Activated naive CD4-positive, alpha-beta T cell treated with anti-CD3 and anti-CD28 coated beads for 36 hours (primary cell): ENCODE data around the gene RNPEPL1. TPM values are rescaled to one million over a fixed set of nuclear protein-coding genes. Genes with fewer than 3 reads are reported as not detected.
A peak's percentile ranks its signal among the peaks of the same experiment; 100 is the strongest.

Experiments used
- CTCF ChIA-PET: fragments of 350-600 bp; sonication (Branson Sonifier 250); formaldehyde crosslinking; loops from one replicate; lab custom pipeline; 2021; ENCODE audit warnings: antibody characterized with exemption; lab: Charles Lee
- DNase-seq: peaks from one replicate; pipeline ENCODE4 v3.0.0-alpha.2; 2020
- H3K27ac Mint-ChIP-seq: one replicate; pipeline ENCODE4 v1.8.0; 2021; ENCODE audit warnings: mild to moderate bottlenecking, mixed read lengths
- H3K27me3 Mint-ChIP-seq: one replicate; pipeline ENCODE4 v1.8.0; 2021; ENCODE audit warnings: low read depth, mixed read lengths
- H3K36me3 Mint-ChIP-seq: one replicate; pipeline ENCODE4 v1.8.0; 2021; ENCODE audit warnings: low read depth, mixed read lengths
- H3K4me1 Mint-ChIP-seq: one replicate; pipeline ENCODE4 v1.8.0; 2021; ENCODE audit warnings: low read depth, mixed read lengths
- H3K4me3 Mint-ChIP-seq: one replicate; pipeline ENCODE4 v1.8.0; 2021; ENCODE audit warnings: mild to moderate bottlenecking, moderate library complexity, mixed read lengths
- H3K9me3 Mint-ChIP-seq: one replicate; pipeline ENCODE4 v1.8.0; 2021; ENCODE audit warnings: mixed read lengths
- intact Hi-C: fragments of 100-400 bp; cut with micrococcal nuclease; formaldehyde crosslinking; loops from one replicate; pipeline ENCODE4 v1.15.1; 2023
- total RNA-seq, 2 experiments: library from RNA; stranded (reverse); gene quantifications; one replicate each; pipeline ENCODE4 v1.2.3, GENCODE V29; 2021

RNPEPL1 gene
- total RNA-seq, 2 experiments from 2014 or later = 40.3 to 44.3 TPM

- Mint-ChIP-seq H3K4me3 (peak overlapping the region; percentile 79), H3K36me3 (peaks cover 11% of the 10 kb centered on the region), H3K27me3 (no peaks in the 10 kb centered on the region), H3K27ac (peak overlapping the region; percentile 81), H3K9me3 (no peaks in the 10 kb centered on the region), H3K4me1 (peaks cover 43% of the 10 kb centered on the region)
- CTCF ChIA-PET = interaction anchor here (0.6 to 1.5 kb wide), 6 partner anchors 11 to 55 kb away, joined by 3 to 7 read pairs (median 4); partner anchors contain the start of gene CAPN10
- intact Hi-C loops = loop anchor here (1.0 to 10.0 kb wide), 7 partner anchors 9 to 1316 kb away; partner anchors contain the start of genes ATG4B, DUSP28, FARP2 and GPC1
- peak; percentile 39 for DNase-seq
Measured at GRCh38 chr2:240568678-240569522, 616 bp downstream of the RNPEPL1 start.

- peak; percentile 7 for DNase-seq
- CTCF ChIA-PET = interaction anchor here (0.5 to 1.5 kb wide), 7 partner anchors 11 to 715 kb away, joined by 3 to 7 read pairs (median 4); partner anchors contain the start of gene CAPN10
- Mint-ChIP-seq H3K36me3 (peaks cover 6% of the 10 kb centered on the region), H3K27ac (peak overlapping the region; percentile 65), H3K27me3 (no peaks in the 10 kb centered on the region), H3K9me3 (no peaks in the 10 kb centered on the region), H3K4me3 (peak overlapping the region; percentile 79), H3K4me1 (peaks cover 36% of the 10 kb centered on the region)
- intact Hi-C loops = loop anchor here (5.0 to 10.0 kb wide), 6 partner anchors 132 to 1315 kb away; partner anchors contain the start of genes ATG4B, FARP2, GPC1 and ING5
Measured at GRCh38 chr2:240569523-240569997, 1.3 kb downstream of the RNPEPL1 start.

GRCh38 chr2:240569998-240570530 is 1.8 kb downstream of the RNPEPL1 start:
- peak; percentile 5 for DNase-seq
- H3K27me3 Mint-ChIP-seq = no peaks in the 10 kb centered on the region
- H3K27ac Mint-ChIP-seq = peak overlapping the region; percentile 65
- H3K36me3 Mint-ChIP-seq = peaks cover 4% of the 10 kb centered on the region
- CTCF ChIA-PET = interaction anchor here (0.5 to 1.4 kb wide), 2 partner anchors 12 to 714 kb away, joined by 3 to 4 read pairs; no protein-coding TSS in a partner anchor
- intact Hi-C loops = loop anchor here (5.0 to 10.0 kb wide), 6 partner anchors 133 to 1315 kb away; partner anchors contain the start of genes ATG4B, FARP2, GPC1 and ING5
- H3K4me1 Mint-ChIP-seq = peaks cover 31% of the 10 kb centered on the region
- H3K4me3 Mint-ChIP-seq = peak overlapping the region; percentile 41
- no peaks in the 10 kb centered on the region for H3K9me3 Mint-ChIP-seq

GRCh38 chr2:240570531-240571313 is 2.4 kb downstream of the RNPEPL1 start:
- Mint-ChIP-seq H3K4me3 (no peak overlapping the region), H3K36me3 (no peaks in the 10 kb centered on the region), H3K27ac (no peak overlapping the region), H3K4me1 (peaks cover 28% of the 10 kb centered on the region), H3K27me3 (no peaks in the 10 kb centered on the region), H3K9me3 (no peaks in the 10 kb centered on the region)
- intact Hi-C loops = no loop called here
- DNase-seq = no peak
- CTCF ChIA-PET = no interaction called here

GRCh38 chr2:240571314-240571973 is 3.2 kb downstream of the RNPEPL1 start:
- H3K27me3 Mint-ChIP-seq = no peaks in the 10 kb centered on the region
- H3K27ac Mint-ChIP-seq = no peak overlapping the region
- no peak for DNase-seq
- H3K4me3 Mint-ChIP-seq = no peak overlapping the region
- no peaks in the 10 kb centered on the region for H3K9me3 Mint-ChIP-seq
- intact Hi-C loops = no loop called here
- H3K36me3 Mint-ChIP-seq = no peaks in the 10 kb centered on the region
- CTCF ChIA-PET = no interaction called here
- peaks cover 28% of the 10 kb centered on the region for H3K4me1 Mint-ChIP-seq

- H3K36me3 Mint-ChIP-seq = no peaks in the 10 kb centered on the region
- H3K27ac Mint-ChIP-seq = no peak overlapping the region
- intact Hi-C loops = no loop called here
- no peak for DNase-seq
- no peak overlapping the region for H3K4me3 Mint-ChIP-seq
- no peaks in the 10 kb centered on the region for H3K9me3 Mint-ChIP-seq
- CTCF ChIA-PET = no interaction called here
- H3K27me3 Mint-ChIP-seq = no peaks in the 10 kb centered on the region
- H3K4me1 Mint-ChIP-seq = peaks cover 26% of the 10 kb centered on the region
Measured at GRCh38 chr2:240572141-240573031, 4.1 kb downstream of the RNPEPL1 start.

GRCh38 chr2:240573071-240573515 is 4.8 kb downstream of the RNPEPL1 start:
- intact Hi-C loops = no loop called here
- DNase-seq = no peak
- Mint-ChIP-seq H3K27me3 (no peaks in the 10 kb centered on the region), H3K36me3 (no peaks in the 10 kb centered on the region), H3K4me1 (peaks cover 23% of the 10 kb centered on the region), H3K9me3 (no peaks in the 10 kb centered on the region), H3K27ac (no peak overlapping the region), H3K4me3 (no peak overlapping the region)
- CTCF ChIA-PET = interaction anchor here (0.9 kb wide), 1 partner anchor 8 kb away, joined by 3 read pairs; no protein-coding TSS in a partner anchor

GRCh38 chr2:240573516-240574385 is 5.5 kb downstream of the RNPEPL1 start:
- no peak for DNase-seq
- intact Hi-C loops = no loop called here
- H3K4me1 Mint-ChIP-seq = peaks cover 26% of the 10 kb centered on the region
- H3K27ac Mint-ChIP-seq = no peak overlapping the region
- H3K4me3 Mint-ChIP-seq = no peak overlapping the region
- H3K27me3 Mint-ChIP-seq = no peaks in the 10 kb centered on the region
- H3K36me3 Mint-ChIP-seq = no peaks in the 10 kb centered on the region
- CTCF ChIA-PET = interaction anchor here (0.9 kb wide), 1 partner anchor 8 kb away, joined by 3 read pairs; no protein-coding TSS in a partner anchor
- H3K9me3 Mint-ChIP-seq = no peaks in the 10 kb centered on the region

- CTCF ChIA-PET = no interaction called here
- Mint-ChIP-seq H3K9me3 (no peaks in the 10 kb centered on the region), H3K27me3 (no peaks in the 10 kb centered on the region), H3K36me3 (no peaks in the 10 kb centered on the region), H3K4me1 (peaks cover 29% of the 10 kb centered on the region), H3K4me3 (no peak overlapping the region), H3K27ac (no peak overlapping the region)
- intact Hi-C loops = no loop called here
- DNase-seq = no peak
Measured at GRCh38 chr2:240574386-240575100, 6.3 kb downstream of the RNPEPL1 start.
